HS-27A (cell line): Measurements from ENCODE around the gene PCMTD2.

ENCODE experiments used
- DNase-seq: peaks from one replicate; pipeline ENCODE4 v3.0.0-alpha.2; 2012; ENCODE audit warnings: low read depth, missing footprints

Gene PCMTD2

DNA sequence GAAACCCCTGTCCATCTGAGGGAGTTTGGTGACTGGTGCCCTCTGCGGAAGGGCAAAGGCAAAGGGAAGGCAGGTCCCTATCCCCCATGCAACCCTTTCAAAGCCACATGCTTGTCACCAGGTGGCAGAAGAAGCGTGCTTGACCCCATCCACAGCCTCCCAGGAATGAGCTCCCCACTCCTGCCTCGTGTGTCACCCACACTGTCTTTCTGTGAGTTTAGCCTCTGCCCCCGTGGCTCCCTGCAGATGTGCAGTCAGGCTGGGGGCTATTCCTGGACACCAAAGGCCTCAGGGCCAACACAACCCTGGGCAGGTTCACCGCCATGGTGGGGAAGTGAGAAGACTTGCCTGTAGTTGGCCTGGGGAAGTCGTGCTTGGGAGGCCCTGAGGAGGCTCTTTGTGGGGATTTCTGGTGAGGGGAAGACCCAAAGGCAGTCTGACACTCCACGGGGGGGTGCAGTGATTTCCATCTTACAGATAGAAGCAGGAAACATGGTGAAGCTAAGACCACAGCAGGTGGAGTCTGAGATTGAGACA lies 16.6 kb upstream of the PCMTD2 start:
- DNase-seq: no peak

GRCh38 chr20:64239449-64240242 lies 15.9 kb upstream of the PCMTD2 start:
- DNase-seq: no peak

GRCh38 chr20:64240243-64241015 lies 15.1 kb upstream of the PCMTD2 start:
- no peak for DNase-seq

DNA sequence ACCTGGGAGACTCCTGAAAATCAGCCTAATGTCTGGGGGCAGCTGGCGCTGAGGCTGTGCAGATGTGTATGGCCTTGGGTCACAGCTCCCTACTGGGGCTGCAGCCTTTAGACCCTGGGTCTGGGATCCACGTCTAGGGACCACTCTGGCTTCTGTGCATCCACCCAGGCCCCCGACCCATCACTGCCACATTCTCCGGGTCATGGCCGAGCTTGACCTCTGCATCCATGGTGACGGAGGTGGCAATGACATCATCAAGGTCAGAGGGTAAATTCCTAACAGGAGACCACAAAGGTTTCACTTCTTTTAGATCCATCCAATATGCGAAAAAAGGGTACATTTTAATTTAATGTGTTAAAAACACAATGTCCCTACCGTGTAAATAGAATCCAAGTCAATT lies 14.5 kb upstream of the PCMTD2 start:
- DNase-seq: no peak

- DNase-seq: no peak
Observed at GRCh38 chr20:64242003-64242796, 13.3 kb upstream of the PCMTD2 start.

DNA sequence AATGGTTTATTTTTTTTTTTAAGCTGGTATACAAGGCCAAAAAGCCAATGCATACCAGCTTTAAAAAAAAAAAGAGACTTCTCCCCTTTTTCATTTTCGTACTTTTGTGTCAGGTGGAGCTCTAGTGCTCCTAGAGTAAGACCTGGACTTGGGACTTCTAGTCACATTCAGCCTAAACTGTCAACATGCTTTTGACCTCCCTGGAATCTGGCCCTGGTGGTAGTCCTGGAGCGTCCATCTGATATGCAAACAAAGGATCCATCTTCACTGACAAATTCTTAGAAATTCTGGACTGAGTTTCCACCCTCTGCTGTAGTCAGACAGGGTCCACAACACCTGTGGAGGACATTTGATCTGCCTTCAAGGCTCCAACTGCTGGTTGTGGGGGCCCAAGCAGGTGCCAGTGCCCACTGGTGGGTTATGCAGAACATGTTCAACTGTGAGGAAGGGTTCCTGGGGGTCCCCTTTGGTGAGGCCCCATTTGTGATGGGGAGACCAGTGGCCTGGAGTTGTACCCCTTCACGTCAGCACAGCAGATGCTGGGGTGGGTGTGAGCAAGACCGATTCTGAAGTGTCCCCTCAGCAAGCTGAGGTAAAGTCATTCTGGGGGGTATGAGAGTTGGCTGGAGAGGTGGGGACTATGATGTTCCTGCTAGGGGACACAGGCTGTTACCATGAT lies 12.6 kb upstream of the PCMTD2 start:
- no peak for DNase-seq

- no peak for DNase-seq
Observed at GRCh38 chr20:64244281-64244805, 11.2 kb upstream of the PCMTD2 start.

GRCh38 chr20:64244870-64245603 lies 10.5 kb upstream of the PCMTD2 start:
- no peak for DNase-seq

DNA sequence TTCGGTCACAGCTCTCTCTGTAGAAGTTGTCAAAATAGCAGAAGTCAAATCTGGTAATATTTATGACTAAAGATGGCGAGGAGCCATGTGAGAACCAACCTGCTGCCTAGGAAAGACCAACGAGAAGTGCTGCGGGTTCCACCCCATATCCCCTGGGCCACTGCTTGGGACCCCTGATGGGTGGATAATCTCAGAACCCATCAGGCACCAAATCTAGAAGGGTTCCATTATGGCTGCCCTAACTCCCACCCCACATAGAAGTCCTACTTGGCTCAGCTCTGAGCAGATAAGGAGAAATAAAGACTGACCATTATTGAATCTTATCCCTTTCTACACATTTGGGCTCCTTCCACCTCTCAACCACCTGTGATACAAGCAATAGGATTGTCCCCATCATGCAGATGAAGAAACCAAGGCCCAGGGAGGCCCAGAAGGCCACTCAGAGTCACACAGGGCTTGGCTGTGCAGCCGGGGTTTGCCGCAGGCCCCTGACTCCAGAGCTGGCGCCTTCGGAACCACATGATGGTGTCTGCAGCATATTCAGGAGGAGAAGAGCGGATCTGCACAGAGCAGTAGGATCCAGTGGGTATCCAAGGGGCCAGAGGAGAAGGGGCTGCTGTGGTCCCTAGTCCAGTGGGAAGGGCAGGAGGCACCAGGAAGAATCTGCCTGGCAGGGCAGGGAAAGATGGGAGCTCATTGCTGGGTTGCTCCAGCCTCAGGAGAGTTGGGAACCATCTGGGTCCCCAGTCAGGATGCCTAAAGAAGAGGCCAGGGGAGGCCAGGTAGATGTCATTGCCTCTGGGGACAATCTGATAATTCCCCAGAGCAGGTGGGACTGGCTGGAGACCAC lies 9.6 kb upstream of the PCMTD2 start:
- no peak for DNase-seq

DNA sequence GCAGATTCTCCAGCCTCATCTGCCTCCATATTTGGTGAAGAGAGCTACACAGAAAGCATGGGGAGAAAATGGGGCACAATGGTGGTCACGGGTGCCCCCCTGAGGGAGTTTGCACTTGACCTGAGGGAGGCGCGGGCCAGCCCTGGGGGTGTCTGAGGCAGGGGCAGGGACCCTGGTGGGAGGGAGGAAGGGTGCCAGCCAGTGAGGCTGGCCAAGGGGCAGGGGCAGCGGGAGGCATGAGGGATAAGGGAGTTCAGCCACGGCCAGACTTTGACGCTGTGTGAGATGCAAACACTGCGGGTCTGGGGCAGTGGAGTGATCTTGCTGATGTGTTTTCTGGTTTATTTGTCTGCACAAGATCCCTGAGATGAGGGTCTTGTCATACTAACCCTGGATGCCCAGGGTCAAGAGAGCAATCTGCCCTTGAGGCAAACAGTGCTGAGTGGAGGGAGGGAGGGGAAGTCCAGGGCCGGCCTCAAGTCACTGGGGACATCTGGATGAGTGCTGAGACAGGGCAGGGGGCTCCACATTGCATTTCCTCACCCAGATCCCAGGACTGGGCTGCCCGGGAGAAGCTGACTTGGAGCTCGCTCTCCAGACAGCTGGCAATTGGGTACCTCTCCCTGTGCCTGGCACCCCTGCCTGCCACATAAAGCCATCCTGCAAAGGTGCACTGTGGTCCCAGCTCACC lies 8.8 kb upstream of the PCMTD2 start:
- DNase-seq: no peak

- DNase-seq: no peak
Observed at GRCh38 chr20:64247307-64247618, 8.3 kb upstream of the PCMTD2 start.

DNA sequence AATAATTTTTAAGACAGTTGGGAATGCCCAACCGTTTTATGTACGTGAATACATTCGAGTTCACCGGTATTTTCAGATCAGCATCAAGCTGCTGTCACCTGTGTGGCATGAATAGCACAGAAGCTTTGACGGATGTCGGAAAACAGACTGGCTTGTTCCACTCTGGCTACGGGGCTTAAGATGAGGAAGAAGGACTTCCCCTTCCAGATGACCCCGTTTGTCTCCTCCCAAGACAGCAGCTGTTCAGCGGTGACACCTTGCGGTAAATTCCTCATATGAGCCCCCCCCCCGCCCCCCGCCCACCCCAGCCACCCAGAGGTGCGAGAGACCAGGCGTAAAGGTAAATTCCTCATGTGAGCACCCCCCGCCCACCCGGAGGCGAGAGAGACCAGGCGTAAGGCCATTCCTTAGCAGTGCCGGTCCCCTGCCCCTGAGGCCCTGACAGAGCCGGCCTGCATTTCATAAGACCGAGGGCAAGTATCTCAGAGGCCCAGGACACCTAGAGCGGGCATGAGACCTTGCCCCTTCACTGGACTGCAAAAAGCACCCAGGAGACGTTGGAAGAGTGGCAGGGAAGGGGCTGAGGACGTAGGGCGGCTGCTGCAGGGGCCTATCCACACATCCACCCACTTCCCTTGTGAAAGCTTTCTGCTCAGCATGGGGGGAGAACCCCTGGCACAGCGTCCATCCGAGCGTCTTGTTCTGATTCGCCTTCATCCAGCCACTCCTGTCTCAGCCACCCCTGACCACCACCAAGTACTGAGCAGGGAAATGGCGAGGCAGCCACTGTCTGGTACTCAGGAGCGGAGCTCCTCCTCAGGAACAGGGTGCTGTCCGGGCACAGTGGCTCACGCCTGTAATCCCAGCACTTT lies 7.3 kb upstream of the PCMTD2 start:
- no peak for DNase-seq

- DNase-seq: no peak
Observed at GRCh38 chr20:64250027-64250426, 5.5 kb upstream of the PCMTD2 start.

DNA sequence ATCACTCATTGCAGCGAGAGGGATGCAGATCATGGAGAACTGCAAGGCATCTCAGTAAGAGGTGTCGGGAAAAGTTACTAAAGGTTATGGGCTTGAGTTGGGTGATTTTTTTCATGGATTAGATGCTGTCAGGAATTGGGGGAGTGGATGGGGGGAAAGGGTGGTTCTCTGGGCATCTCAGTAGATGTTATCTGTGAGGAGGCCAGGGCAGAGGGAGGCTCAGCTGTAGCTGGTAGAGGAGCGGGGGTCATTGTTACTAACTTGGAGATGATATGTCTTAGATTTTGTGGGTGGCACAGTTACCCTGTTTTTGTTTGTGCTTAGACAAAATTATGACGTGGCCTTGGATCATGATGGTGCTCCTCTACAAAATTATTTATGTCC lies 2.6 kb upstream of the PCMTD2 start:
- no peak for DNase-seq

DNA sequence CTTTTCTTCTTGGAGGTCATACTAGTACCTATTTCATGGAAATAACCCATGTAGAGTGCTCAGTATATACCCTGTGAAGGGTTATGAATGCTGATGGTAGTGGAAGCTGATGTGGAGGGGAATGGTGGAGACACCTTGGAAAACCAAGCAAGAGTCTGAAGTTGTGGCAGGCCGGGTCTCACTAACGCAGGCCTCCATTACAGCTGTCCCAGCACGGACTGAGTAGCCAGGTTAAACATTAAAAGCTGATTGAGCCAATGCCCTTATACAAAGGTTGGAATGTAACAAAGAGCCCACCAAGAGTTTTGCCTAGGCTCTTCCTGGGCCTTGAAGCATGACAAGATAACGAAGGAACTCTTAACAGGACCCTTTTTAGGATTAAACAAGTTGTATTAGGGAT lies 2.1 kb upstream of the PCMTD2 start:
- no peak for DNase-seq

DNA sequence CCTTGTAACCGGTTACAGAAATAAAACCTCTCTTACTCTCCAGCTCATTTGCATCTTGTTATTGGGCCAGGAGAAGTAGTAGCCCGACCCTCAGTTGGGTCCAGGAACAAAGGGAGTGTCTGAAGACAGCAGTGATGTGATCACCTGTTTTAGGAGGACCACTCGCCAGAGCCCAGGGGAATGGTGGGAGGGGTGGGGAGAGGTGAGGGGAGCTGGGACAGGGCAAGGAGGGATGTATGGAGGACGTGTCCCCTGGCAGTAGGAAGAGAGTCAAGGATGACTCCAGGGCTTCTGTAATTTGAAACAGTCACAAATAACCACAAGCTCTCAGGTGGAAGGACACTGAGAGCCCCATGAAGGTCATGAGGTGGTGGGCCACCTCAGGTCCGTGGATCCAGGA lies 1.4 kb upstream of the PCMTD2 start:
- DNase-seq: no peak

DNA sequence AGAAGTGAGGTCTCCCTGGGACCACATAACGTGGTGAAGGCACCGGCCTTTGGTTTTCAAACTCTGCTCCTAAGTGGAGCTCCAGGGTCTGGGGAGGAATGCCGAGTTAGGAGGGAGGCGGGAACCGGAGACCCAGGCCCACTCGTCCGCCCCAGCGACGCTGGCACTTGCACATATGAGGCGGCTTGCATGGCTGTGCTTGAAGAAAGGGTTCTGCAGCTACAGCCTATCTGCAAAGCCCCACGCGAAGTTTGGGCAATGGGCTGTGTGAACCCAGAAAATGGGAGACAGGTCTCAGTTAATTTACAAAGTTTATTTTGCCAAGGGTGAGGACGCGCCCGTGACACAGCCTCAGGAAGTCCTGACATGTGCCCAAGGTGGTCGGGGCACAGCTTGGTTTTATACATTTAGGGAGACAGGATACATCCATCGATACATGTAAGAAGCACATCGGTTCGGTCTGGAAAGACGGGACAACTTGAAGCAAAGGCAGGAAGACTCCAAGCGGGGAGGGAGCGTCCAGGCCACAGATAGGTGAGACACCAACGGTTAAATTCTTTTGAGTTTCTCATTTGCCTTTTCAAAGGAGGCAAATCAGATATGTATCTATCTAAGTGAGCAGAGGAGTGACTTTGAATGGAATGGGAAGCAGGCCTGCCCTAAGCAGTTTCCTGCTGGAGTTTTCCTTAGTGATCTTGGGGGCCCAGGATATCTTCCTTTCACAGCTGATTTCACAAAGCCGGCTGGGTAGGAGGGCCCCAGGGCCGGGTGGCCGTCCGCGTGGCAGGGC lies 782 bp upstream of the PCMTD2 start:
- no peak for DNase-seq
